MM.1S (cell line): ENCODE results near the gene ABCC6.

Experiments
- CTCF ChIP-seq: fragments of 300-600 bp; sonication (generic); IDR thresholded peaks from 2 replicates; pipeline ENCODE4 v1.5.1; 2016; ENCODE audit warnings: antibody characterized with exemption, low read length, mixed read lengths
- EZH2 ChIP-seq: fragments of 300-600 bp; sonication (generic); optimal IDR thresholded peaks from 2 replicates; pipeline ENCODE3; 2017; ENCODE audit warnings: low read depth, mild to moderate bottlenecking, antibody characterized with exemption, low read length, mixed read lengths
- EZH2phosphoT487 ChIP-seq: fragments of 300-600 bp; sonication (generic); IDR thresholded peaks from 2 replicates; pipeline ENCODE4 v1.6.1; 2018; ENCODE audit warnings: antibody characterized with exemption, low read length

- TF ChIP-seq CTCF (no peak), EZH2phosphoT487 (no peak), EZH2 (no peak)
Measured at GRCh38 chr16:16166949-16167348, 56.3 kb downstream of the ABCC6 start.
